ENCODE data around the gene FARSB.

The FARSB gene

DNA sequence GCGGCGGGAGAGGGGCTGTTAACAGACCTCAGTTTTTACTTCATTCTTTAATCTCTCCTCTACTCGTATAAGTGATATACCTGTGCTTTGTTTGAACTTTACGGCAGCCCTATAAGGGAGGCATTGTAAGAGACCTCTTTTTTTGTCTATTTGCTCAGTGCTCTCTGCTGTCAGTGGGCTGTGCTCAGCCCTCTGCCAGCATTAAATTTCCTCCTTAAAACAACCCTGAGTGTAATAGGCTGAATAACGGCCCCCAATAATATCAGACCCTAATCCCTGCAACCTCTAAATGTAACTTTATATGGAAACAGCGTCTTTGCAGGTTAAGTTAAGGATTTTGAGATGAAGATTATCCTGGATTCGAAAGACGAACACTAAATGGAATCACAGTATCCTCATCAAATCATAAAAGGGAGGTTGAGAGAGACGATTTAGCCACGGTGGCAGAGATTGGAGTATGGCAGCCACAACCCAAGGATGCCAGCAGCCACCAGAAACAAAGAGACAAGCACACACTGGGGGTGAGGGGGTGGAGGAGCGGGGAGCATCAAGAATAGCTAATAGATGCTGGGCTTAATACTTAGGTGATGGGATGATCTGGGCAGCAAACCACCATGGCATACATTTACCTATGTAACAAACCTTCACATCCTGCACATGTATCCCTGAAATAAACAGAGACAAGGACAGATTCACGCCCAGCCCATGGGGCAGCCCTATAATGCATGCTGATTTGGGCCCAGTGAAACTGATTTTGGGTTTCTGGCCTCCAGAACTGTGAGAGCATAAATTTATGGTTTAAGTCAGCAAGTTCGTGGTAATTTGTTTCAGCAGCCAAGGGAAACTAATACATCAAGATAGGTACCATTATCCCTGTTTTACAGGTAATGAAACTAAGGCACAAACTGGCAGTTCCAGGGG is 894 bp upstream of the FARSB start:
- no peak for DNase-seq

DNA sequence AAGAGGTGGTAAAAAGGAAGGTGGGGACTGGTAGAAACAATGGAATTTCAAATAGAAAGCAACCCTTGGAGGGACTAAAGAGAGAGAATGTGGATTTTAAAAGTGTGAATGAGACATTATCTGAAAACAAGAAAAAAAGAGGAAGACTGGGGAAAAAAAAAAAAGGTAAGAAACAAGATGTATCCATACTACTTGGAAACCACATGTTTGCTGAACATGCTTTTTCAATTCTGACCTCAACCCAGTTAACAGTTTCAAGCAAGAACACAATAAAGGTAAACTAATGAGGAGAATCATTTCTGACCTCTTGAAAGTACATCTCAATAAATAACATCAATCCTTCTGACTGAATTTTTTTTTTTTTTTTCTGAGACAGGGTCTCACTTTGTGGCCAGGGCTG is 2.6 kb downstream of the FARSB start:
- DNase-seq, result no peak

DNA sequence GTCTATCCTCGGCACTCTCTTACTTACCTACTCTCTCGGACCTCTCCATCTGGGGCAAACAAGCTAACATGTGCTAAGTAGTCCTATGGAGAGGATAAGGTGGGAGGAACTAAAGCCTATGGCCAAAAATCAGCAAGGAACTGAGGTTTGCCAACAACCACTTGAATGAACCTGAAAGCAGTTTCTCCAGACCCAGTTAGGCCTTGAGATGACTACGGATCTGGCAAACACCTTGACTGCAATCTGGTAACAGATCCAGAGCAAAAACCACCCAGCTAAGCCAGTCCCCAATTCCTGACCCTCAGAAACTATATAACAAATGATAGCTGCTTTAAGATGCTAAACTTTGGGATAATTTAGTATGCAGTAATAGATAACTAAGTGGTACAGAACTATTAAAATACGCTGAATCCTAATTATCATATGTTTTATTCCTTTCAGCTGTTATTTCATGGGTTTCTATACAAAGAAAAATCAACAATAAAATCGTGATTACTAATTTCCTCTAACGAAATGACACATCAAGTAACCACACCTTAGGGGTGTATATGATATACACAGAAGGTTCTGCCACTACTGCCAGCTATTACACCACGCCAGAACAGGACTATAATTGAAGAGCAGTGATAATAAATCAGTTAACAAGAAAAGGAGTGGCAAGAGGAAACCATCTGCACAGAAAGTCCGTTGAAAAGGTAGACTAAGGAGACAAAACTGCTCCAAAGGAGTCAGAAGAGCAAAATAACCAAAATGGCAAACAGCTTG is 3.2 kb downstream of the FARSB start:
- no peak for DNase-seq

DNA sequence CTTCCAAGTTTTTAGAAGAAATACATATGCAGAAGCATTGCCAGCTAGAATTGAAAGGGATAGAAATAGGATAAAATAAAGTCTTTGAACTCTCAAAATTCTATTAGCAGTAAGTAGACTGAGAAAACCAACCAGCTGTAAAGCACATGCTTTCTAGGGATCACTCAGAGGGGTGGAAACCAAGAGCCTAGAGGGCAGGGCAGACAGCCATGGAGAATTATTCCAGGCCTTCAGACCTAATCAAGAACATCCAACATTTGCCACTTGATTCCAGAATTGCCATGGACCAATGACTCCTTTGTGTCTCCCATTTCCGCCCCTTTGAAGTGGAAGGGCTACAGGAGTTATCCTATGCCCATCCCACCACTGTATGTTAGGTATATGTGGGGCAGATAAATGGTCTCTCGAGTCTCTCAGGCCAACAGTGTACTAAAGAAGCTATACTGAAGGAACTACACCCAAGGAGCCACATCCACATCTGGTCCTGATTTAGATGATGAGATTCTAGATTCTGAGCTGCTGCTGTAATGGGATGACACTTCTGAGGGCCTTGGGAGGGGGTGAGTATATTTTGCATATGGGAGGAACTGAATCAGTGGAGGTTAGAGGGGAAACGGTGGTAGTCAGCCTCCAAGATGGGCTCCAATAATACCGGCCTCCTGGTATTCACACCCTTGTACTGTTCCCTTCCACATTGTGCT is 4.0 kb downstream of the FARSB start:
- no peak for DNase-seq

DNA sequence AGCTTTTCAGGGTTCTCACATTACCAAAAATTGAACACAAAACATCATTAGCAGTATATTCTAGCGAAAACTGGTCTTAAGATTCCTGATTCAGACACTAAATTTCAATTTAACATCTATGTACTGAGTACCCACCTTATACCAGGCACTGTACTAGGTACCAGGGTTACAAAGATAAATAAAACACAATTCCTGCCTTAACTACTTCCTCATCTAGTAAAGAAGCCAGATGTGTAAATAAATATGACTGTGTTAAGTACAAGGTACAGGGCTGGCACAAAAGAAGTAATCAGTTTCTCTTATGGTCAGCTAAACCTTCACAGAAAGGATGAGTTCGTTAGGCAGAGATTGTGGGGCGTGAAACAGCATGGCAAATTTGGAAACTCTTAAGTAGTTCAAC is 6.1 kb downstream of the FARSB start:
- DNase-seq, result no peak

DNA sequence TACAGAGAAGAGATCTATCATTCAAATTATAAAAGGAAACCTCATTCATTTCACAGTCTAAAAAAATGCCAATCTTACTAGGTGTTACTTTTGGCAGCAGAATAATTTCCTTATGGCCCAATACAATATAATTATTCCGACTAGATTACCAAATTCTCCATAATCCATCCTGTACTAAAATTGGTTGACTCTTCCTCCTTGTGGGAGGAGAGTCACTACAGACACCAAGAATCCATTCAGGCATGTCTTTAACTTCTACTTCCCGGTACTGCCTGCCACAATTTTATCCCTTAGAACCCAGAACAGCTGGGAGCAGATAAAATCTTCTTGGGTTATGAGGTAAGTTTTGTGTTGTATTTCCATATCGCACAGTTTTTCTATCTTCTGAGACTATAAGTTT is 9.9 kb downstream of the FARSB start:
- DNase-seq, result no peak

DNA sequence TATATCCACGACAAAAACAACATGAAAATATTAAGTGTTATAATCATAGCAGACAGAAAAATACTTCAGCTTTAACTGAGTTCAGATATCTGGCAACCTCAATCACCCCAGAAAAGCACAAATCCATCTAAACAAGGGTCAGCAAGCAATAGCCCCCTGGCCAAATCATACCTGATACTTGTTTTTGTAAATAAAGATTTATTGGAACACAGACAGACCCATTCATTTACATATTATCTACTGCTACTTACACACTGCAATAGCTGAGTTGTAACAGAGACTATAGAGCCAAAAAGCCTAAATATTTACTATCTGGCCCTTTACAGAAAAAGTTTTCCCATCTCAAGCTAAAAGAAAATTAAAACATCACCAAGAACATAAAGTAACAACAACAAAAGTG is 12.8 kb downstream of the FARSB start:
- DNase-seq, result no peak

DNA sequence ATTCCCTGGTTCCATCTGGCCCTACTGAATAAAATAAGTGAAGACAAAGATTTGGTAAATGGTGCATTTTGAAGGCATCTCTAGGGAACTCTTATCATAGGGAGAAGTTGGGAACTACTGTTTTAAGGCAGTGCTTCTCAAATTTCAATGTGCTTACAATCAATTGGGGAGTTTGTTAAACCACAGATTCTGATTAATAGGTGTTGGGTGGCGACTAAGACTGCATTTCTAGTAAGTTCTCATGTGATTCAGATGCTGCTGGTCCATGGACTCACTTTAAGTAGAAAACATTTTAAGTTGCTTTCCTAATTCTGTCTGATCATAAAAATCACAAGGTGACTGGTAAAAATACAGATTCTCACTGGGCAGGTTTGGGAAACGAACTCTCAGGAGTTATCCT is 14.6 kb downstream of the FARSB start:
- DNase-seq, result no peak

DNA sequence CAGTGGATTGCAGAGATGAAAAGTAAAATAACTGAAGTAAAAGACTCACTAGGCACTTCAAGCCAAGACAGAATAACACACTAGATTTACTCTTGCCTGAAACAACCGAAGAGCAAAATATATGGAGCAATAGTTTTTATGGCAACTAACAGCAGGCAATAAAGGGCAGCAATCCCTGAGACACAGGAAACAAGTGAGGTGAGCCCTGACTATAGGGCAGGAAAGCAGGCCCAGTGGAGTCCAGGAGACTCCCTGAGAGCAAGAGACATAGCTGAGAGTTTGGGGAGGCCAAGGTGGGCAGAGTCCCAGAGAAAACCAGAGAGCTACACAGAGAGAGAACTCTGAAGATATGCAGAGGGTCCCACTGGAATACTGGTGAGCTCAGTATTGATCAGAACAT is 18.8 kb downstream of the FARSB start:
- no peak for DNase-seq

DNA sequence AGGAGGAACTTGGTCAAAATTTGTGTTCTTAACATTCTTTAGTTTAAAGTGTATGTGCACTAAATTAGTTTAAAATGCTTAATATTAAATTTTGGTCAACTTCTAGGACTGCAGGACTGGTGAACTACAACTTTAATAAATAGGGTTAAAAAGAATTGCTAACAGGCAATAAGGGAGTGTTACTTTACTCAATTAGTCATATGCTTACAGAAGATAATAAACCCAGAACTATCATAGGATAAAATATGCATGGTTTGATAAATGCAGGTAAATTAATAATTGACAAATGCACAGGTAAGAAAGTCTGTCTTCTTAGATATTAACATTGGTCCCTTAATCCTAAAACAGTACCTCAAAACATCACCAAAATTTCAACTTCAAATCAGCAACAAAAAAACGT is 20.6 kb downstream of the FARSB start:
- DNase-seq, result no peak

DNA sequence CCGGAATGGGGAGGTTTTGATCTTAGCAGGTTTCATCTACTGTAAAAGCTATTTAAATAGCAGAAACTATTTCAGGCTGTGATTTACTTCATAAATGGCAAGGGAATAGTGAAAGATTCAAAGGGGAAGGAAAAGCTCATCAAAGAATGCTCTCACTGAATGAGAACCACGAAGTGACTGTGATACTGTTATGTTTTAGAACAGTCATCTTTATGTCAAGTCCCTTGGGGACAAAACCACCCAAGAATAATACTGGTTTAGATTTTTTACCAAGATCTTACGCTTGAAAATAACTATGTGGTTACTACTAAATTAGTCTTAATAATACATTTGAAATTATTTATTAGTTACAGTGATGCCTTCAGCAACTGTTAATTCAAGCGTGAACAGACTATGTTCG is 28.1 kb downstream of the FARSB start:
- DNase-seq, result no peak

DNA sequence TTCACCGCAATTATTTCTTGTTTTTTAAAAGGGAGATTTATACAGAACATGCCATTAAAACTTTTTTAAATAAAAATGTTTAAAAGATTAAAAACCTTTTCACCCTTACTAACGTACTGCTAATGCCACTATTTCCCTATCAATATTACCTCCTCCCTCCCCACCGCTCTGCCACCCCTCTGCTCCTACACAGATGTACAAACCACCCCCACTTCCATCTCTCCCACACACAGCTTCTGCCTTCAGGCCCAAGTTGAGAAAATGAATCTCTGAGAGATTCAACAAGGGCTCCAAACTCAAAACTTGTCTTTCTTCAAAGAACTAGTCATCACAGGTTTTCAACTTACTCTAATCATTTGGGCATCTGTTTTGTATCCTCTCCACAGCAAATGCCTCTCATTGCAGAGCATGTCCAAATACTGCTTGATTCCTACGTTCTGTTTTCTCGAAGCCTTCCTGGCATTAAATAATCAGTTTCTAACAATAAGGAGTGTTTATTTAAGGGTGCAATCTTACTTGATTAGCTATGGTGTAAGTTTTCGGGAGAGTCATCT is 32.1 kb downstream of the FARSB start:
- no peak for DNase-seq

DNA sequence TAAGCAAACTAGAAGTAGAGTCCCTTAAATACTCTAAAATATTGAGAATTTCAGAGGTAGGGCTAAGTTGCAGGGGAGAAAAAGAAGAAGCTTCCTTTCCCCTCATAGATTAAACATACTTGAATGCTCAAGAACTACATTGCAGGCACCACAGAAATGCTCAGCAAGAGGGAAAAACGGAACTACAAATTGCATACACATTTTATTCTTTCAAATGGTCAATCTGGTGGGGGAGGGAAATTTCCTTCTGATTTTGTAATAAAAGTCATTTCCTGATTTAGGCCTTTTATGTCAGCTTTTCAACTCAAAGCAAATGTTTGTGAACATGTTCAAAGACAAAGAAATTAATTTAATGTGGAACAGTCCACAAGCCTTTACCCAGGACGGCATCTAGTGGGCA is 33.0 kb downstream of the FARSB start:
- no peak for DNase-seq

DNA sequence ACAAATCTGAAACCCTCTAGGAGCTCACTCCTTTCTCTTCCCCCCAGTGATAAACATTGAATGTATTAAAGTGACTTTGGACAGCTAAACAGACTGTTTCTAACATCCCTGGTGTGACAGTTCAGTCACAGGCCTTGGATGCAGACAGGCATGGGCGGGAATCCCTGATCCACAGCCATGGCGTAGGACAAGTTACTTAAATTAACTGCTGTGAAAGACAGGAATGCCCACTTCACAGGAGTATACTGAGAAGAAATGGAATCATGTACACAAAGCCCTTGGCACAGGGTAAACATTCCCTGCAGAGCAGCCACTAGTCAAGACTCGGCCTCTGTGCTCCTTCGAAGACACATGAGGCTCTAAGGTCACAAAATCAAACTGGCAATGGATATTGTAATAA is 34.0 kb downstream of the FARSB start:
- DNase-seq, result no peak

DNA sequence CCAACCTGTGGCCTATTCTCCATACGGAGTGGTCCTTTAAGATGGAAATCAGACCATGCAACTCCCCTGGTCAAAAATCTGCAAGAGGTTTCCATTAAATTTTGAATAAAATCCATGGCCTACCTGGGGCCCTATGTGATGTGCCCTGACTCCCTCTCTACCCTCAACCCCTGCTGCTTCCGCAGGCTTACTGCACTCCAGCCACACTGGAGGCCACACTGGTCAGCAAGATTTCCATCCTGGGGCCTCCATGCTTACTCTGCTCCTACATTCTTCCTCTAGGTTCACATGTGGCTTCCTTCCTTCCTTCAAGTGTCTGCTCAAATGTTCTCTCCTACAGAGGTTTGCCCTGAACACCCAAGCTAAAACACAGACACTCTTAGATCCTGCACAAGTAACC is 40.6 kb downstream of the FARSB start:
- no peak for DNase-seq

DNA sequence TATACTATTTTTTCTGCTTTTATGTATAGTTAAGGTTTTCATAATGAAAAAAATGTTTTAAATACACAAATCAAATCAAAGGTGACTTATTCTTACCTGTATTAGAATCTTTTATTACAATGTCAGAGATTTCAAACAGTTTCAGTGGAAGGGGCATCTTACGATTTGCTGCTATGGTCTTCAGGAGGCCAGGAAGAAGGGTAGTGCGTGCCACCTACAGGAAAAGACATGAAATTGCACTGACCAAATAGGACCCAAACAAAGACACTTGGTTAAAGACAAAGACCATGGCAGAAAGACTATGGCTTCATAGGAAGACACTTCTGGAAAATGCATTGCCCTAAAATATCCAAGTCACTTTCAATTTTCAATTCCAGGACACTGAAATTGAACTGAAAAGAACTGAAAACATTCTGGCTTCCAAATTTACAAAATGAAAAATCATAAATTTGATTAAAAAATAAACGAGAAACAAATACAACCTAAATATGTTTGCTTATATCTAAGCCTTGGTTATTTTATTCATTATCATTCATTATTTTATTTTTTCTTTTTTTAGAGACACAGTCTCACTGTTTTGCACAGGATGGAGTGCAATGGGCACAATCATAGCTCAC is 42.1 kb downstream of the FARSB start:
- DNase-seq, result peak; percentile 5

DNA sequence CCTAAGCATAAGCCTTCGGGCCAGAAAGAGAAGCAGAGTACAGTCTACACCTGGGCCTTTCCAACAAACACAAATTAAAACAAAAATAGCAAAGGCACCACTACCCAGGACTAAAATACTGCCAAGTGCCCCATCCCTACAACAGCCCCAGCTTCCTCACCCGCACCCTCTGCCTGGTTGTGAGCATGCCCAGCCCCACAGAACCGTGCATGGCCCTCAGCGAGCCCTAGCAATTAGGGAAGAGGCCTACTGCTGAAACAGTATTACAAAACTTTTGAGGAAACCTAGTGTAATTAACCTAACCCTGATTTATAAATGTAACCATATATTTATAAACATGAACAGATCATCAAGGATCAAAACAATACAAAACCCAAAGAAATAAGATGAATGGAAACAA is 44.2 kb downstream of the FARSB start:
- DNase-seq, result no peak

DNA sequence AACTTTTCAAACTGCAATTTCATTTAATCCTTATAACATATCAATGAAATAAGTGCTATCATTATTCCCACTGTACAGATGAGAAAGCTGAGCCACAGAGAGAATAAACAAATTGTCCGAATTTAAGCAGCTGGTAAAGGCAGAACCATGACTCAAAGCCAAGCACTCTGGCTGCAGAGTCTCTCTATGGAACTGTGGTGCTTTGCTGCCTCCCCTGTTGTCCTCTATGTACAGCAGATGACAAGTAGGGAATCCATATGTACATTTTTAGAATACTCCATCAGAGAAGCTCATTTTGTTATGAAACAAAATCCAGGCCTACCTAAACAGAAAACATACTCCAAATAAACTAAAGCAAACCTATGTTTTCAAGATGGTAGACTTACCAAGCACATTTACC is 45.1 kb downstream of the FARSB start:
- no peak for DNase-seq

DNA sequence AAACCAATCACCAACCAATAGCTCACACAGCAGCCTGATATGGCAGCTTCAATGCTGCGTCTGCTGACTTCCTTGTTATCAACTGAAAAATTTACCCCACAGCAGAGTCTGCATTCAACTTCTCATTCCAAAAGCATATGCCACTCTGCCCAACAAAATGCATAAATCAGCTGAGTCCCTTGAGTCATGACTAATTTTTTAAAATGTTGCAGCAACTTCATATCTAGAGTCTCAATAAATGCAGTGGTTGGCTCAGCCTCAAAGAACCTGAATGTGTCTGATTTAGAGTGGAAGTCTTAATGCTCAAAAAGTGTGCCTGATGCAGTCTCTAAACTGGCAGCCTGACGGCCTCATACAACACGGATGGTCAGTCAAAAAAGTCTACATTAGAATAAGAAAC is 46.5 kb downstream of the FARSB start:
- no peak for DNase-seq

DNA sequence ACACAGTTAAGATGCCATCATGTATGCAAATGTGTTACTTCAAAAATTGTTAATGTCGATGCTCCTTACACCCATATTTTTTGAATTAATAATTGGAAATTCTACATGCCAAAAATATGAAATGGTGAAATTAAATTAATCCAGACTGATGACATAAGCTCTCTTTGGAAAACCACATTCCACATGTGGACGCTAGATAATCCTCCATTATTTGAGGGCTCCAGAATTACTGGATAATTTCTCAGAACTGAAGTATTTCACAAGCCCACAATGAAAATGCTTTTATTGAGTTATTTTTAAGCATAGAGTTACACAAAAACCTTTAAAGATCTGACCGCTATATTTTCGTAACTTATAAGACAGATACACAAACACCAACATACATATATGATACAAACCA is 47.8 kb downstream of the FARSB start:
- no peak for DNase-seq

DNA sequence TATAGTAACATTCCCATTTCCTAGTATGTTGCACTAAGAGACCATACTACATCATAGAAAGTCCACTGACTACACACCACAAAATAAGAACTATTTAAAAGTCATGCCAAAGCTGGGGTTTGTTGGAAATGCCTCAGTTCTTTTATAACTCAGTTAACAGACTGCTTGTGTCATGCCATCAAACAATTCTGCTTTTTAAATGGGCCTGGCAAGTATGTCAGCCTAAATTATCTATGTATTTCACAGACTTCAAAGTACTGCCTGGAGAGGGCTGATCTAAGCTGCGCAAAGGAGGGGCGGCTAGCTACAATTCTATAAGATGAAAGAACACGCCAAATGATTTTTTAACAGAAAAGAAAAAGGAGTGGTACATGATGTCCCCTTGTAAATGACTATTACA is 49.6 kb downstream of the FARSB start:
- no peak for DNase-seq

DNA sequence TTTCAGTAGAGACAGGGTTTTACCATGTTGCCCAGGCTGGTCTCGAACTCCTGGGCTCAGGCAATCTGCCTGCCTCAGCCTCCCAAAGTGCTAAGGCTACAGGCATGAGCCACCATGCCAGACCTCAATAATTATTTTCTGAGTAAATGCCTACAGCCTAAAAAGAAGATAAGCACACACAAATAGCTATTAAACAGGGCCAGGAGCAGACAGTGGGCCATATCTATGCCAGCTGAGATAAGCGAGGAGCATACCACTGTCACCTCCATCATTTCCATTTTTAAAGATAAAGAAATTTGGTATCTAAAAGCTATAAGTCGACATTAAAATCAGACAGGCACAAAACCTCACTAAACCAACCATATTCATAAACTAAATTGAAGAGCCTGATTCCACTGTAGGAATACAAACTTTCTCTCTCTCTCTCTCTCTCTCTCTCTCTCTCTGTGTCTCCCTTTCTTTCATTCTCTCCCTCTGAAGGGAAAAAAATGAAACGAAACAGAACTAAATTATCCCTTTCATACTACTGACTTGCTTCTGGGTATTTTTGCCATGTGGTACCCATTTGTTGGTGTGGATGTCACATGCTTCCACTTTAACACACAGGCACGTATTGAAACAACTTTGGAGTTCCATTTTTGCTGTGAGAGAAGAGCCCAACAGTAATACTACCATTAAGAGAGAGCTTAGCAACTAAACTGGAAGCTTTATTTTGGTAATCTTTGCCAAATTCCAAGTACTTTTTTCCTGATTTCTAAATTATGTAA is 51.0 kb downstream of the FARSB start:
- DNase-seq, result no peak

Data from CD4-positive, alpha-beta T cell treated with Interleukin-6 for 4 hours (primary cell).